ENCODE results near the gene EMILIN2.

Gene EMILIN2

DNA sequence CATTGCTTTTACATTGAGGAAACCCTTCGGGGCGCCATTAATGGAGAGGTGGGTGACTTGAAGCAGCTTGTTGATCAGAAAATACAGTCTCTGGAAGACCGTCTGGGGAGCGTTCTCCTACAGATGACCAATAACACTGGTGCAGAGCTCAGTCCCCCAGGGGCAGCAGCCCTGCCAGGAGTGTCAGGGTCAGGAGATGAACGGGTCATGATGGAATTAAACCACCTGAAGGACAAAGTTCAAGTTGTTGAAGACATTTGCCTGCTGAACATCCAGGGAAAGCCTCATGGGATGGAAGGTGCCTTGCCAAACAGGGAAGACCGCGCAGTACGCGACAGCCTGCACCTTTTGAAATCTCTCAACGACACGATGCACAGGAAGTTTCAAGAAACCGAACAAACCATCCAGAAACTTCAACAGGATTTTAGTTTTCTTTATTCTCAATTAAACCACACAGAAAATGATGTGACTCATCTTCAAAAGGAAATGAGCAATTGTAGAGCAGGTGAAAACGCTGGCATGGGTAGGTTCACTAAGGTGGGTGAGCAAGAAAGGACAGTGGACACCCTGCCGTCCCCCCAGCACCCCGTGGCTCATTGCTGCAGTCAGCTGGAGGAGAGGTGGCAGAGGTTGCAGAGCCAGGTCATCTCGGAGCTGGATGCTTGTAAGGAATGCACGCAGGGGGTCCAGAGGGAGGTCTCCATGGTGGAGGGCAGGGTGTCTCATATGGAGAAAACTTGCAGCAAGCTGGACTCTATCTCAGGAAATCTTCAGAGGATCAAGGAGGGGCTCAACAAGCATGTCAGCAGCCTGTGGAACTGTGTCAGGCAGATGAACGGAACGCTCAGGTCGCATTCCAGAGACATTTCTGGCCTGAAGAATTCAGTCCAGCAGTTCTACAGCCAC lies 45.0 kb downstream of the EMILIN2 start:
- TF ChIP-seq, protein P1, sequence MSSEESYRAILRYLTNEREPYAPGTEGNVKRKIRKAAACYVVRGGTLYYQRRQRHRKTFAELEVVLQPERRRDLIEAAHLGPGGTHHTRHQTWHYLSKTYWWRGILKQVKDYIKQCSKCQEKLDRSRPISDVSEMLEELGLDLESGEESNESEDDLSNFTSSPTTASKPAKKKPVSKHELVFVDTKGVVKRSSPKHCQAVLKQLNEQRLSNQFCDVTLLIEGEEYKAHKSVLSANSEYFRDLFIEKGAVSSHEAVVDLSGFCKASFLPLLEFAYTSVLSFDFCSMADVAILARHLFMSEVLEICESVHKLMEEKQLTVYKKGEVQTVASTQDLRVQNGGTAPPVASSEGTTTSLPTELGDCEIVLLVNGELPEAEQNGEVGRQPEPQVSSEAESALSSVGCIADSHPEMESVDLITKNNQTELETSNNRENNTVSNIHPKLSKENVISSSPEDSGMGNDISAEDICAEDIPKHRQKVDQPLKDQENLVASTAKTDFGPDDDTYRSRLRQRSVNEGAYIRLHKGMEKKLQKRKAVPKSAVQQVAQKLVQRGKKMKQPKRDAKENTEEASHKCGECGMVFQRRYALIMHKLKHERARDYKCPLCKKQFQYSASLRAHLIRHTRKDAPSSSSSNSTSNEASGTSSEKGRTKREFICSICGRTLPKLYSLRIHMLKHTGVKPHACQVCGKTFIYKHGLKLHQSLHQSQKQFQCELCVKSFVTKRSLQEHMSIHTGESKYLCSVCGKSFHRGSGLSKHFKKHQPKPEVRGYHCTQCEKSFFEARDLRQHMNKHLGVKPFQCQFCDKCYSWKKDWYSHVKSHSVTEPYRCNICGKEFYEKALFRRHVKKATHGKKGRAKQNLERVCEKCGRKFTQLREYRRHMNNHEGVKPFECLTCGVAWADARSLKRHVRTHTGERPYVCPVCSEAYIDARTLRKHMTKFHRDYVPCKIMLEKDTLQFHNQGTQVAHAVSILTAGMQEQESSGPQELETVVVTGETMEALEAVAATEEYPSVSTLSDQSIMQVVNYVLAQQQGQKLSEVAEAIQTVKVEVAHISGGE (tag by site-specific recombination; conservative IDR thresholded peaks at IDR 0.05; ENCODE audit: low read depth): no peak
- TF ChIP-seq ZNF114 (tag by site-specific recombination; IDR thresholded peaks at IDR 0.05) (no peak), ZNF184 (tag by site-specific recombination; IDR thresholded peaks at IDR 0.05) (no peak), YY2 (tag by site-specific recombination; IDR thresholded peaks at IDR 0.05) (no peak), ZSCAN5A (tag by site-specific recombination; IDR thresholded peaks at IDR 0.05) (no peak), PATZ1 (tag by site-specific recombination; IDR thresholded peaks at IDR 0.05) (no peak), ZNF155 (tag by site-specific recombination; IDR thresholded peaks at IDR 0.05) (no peak), ZNF248 (tag by site-specific recombination; IDR thresholded peaks at IDR 0.05) (no peak), ZNF792 (tag by site-specific recombination; IDR thresholded peaks at IDR 0.05) (no peak), ZNF37A (tag by site-specific recombination; IDR thresholded peaks at IDR 0.05) (no peak), ZNF610 (tag by site-specific recombination; IDR thresholded peaks at IDR 0.05; ENCODE audit: borderline replicate concordance) (no peak), SETDB1 (IDR thresholded peaks at IDR 0.05; ENCODE audit: insufficient read length, low read length) (no peak), ZNF658 (tag by site-specific recombination; IDR thresholded peaks at IDR 0.05) (no peak), OSR2 (tag by site-specific recombination; IDR thresholded peaks at IDR 0.05) (no peak), FEZF1 (tag by site-specific recombination; IDR thresholded peaks at IDR 0.05) (no peak), ZNF169 (tag by site-specific recombination; IDR thresholded peaks at IDR 0.05) (no peak), RBAK (tag by site-specific recombination; IDR thresholded peaks at IDR 0.05) (no peak), ZNF404 (tag by site-specific recombination; IDR thresholded peaks at IDR 0.05) (no peak), ZNF223 (tag by site-specific recombination; IDR thresholded peaks at IDR 0.05) (no peak)
- TF ChIP-seq, protein P2, sequence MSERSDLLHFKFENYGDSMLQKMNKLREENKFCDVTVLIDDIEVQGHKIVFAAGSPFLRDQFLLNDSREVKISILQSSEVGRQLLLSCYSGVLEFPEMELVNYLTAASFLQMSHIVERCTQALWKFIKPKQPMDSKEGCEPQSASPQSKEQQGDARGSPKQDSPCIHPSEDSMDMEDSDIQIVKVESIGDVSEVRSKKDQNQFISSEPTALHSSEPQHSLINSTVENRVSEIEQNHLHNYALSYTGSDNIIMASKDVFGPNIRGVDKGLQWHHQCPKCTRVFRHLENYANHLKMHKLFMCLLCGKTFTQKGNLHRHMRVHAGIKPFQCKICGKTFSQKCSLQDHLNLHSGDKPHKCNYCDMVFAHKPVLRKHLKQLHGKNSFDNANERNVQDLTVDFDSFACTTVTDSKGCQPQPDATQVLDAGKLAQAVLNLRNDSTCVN (tag by site-specific recombination; optimal IDR thresholded peaks at IDR 0.05): no peak
- Histone ChIP-seq H3K4me1 (ENCODE audit: control insufficient read depth, insufficient read depth, low read length) (no peaks in the 10 kb centered on the region; the same call in 1 of the 2 replicates), H3K9me3 (ENCODE audit: control insufficient read depth, insufficient read depth, low read depth, low read length) (no peaks in the 10 kb centered on the region; the same call in 1 of the 2 replicates), H3K27ac (ENCODE audit: extremely low read depth, low read depth, low read length) (no peak overlapping the region), H3K4me3 (ENCODE audit: low read depth, low read length) (no peak overlapping the region), H3K36me3 (ENCODE audit: control insufficient read depth in 2 of 2, insufficient read depth in 1 of 2, low read length in 2 of 2) (no peaks in the 10 kb centered on the region)
- CTCF ChIA-PET: interaction anchor here (0.7 kb wide), 1 partner anchor 260 kb away, joined by 3 read pairs; no protein-coding TSS in a partner anchor
- POLR2A ChIA-PET: interaction anchor here (0.5 to 0.6 kb wide), 2 partner anchors 12 to 787 kb away, joined by 3 to 5 read pairs; no protein-coding TSS in a partner anchor

Data from HEK293 (cell line).